ENCODE data around the gene ZNF358. TPM values are rescaled to one million over a fixed set of nuclear protein-coding genes. Genes with fewer than 3 reads are reported as not detected.

The ZNF358 gene
- total and polyA plus RNA-seq, 2 of the 13 experiments (the other 11 are each of a cell fraction or from before 2014, with no cell fraction given): 9.1 to 37.0 TPM

DNA sequence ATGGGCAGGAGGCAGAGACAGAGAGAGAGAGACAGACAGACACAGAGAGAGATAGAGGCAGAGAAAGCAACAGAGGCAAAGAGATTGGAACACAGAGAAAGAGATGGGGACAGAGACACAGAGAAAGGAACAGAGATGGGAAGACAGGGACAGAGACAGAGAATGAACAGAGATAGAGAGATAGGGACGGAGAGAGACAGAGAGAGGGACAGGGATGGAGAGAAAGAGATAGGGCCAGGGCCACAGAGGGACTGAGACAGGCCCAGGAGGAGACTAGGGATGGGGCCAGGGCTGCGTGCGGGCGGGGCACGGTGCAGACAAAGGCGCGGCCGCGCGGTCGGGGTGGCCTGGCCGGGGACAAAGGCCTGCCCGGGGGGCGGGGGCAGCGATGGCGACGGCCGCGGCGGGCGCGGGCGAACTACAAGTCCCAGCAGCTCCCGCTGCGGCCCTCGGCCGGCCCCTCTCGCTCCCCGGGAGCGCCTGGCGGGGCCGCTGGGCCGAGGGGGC lies at the start of gene ZNF358 (continued):
- TF ChIP-seq POLR2A (IDR thresholded peaks at IDR 0.05; ENCODE audit: insufficient read depth in 1 of 2, low read depth in 2 of 2, low read length in 2 of 2) (peak in 1 of 2 experiments; percentile 55; a peak in 2 of 4 replicates), ZMYM3 (CRISPR knock-in tag; IDR thresholded peaks at IDR 0.05) (0 out of 2 replicates have a peak, but pooled peaks have one; percentile 19), ZNF580 (CRISPR knock-in tag; IDR thresholded peaks at IDR 0.05; ENCODE audit: borderline replicate concordance, low read depth) (0 out of 2 replicates have a peak, but pooled peaks have one; percentile 23), ARID2 (CRISPR knock-in tag; IDR thresholded peaks at IDR 0.05; ENCODE audit: borderline replicate concordance) (no peak), NFE2 (CRISPR knock-in tag; IDR thresholded peaks at IDR 0.05) (no peak), ATF2 (CRISPR knock-in tag; IDR thresholded peaks at IDR 0.05) (no peak), KAT2B (IDR thresholded peaks at IDR 0.05; ENCODE audit: borderline replicate concordance, low read depth, low read length) (no peak), TBP (CRISPR knock-in tag; IDR thresholded peaks at IDR 0.05) (no peak), EHMT2 (IDR thresholded peaks at IDR 0.05; ENCODE audit: borderline replicate concordance, low read depth, low read length) (no peak), SRF (IDR thresholded peaks at IDR 0.05; ENCODE audit: low read depth, low read length) (no peak), ZNF766 (CRISPR knock-in tag; IDR thresholded peaks at IDR 0.05; ENCODE audit: borderline replicate concordance) (no peak), NFIC (IDR thresholded peaks at IDR 0.05; ENCODE audit: low read length) (no peak), JARID2 (CRISPR knock-in tag; IDR thresholded peaks at IDR 0.05; ENCODE audit: insufficient replicate concordance) (no peak), ZNF749 (CRISPR knock-in tag; IDR thresholded peaks at IDR 0.05; ENCODE audit: borderline replicate concordance) (no peak), NBN (conservative IDR thresholded peaks at IDR 0.05) (no peak), RBM22 (optimal IDR thresholded peaks at IDR 0.05; ENCODE audit: low read length) (no peak), ZFAT (CRISPR knock-in tag; conservative IDR thresholded peaks at IDR 0.05) (no peak), ZSCAN20 (CRISPR knock-in tag; IDR thresholded peaks at IDR 0.05; ENCODE audit: borderline replicate concordance) (no peak), FOSL1 (CRISPR knock-in tag; IDR thresholded peaks at IDR 0.05; ENCODE audit: borderline replicate concordance) (no peak)
- TF ChIP-seq, protein P1, sequence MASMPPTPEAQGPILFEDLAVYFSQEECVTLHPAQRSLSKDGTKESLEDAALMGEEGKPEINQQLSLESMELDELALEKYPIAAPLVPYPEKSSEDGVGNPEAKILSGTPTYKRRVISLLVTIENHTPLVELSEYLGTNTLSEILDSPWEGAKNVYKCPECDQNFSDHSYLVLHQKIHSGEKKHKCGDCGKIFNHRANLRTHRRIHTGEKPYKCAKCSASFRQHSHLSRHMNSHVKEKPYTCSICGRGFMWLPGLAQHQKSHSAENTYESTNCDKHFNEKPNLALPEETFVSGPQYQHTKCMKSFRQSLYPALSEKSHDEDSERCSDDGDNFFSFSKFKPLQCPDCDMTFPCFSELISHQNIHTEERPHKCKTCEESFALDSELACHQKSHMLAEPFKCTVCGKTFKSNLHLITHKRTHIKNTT (CRISPR knock-in tag; IDR thresholded peaks at IDR 0.05): no peak
- TF ChIP-seq, protein P2, sequence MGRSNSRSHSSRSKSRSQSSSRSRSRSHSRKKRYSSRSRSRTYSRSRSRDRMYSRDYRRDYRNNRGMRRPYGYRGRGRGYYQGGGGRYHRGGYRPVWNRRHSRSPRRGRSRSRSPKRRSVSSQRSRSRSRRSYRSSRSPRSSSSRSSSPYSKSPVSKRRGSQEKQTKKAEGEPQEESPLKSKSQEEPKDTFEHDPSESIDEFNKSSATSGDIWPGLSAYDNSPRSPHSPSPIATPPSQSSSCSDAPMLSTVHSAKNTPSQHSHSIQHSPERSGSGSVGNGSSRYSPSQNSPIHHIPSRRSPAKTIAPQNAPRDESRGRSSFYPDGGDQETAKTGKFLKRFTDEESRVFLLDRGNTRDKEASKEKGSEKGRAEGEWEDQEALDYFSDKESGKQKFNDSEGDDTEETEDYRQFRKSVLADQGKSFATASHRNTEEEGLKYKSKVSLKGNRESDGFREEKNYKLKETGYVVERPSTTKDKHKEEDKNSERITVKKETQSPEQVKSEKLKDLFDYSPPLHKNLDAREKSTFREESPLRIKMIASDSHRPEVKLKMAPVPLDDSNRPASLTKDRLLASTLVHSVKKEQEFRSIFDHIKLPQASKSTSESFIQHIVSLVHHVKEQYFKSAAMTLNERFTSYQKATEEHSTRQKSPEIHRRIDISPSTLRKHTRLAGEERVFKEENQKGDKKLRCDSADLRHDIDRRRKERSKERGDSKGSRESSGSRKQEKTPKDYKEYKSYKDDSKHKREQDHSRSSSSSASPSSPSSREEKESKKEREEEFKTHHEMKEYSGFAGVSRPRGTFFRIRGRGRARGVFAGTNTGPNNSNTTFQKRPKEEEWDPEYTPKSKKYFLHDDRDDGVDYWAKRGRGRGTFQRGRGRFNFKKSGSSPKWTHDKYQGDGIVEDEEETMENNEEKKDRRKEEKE (IDR thresholded peaks at IDR 0.05): no peak
- TF ChIP-seq, protein P3, sequence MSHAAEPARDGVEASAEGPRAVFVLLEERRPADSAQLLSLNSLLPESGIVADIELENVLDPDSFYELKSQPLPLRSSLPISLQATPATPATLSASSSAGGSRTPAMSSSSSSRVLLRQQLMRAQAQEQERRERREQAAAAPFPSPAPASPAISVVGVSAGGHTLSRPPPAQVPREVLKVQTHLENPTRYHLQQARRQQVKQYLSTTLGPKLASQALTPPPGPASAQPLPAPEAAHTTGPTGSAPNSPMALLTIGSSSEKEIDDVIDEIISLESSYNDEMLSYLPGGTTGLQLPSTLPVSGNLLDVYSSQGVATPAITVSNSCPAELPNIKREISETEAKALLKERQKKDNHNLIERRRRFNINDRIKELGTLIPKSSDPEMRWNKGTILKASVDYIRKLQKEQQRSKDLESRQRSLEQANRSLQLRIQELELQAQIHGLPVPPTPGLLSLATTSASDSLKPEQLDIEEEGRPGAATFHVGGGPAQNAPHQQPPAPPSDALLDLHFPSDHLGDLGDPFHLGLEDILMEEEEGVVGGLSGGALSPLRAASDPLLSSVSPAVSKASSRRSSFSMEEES (CRISPR knock-in tag; IDR thresholded peaks at IDR 0.05): no peak

Data from HepG2 (cell line).